Measurements from ENCODE around the gene LIMS2. TPM values are rescaled to one million over a fixed set of nuclear protein-coding genes. Genes with fewer than 3 reads are reported as not detected.

LIMS2 gene
- total and polyA plus RNA-seq, 2 donors (not counting 3 experiments of a cell fraction or from before 2014, with no cell fraction given) = 48.3 to 55.6 TPM

GRCh38 chr2:127615511-127616166 lies 59.7 kb downstream of the LIMS2 start:
- POLR2A ChIA-PET = no interaction called here
- Histone ChIP-seq H2AFZ (ENCODE audit: low read depth, low read length) (no peak overlapping the region), H3K9me1 (replicated peaks; ENCODE audit: control insufficient read depth, extremely low read depth, insufficient read depth, low read length) (no peaks in the 10 kb centered on the region), H3K4me1 (ENCODE audit: control insufficient read depth, extremely low read depth, insufficient read depth, low read length) (no peaks in the 10 kb centered on the region), H3K4me2 (ENCODE audit: insufficient read depth, low read length) (no peak overlapping the region), H3K36me3 (ENCODE audit: control insufficient read depth in 2 of 2, extremely low read depth in 1 of 2, insufficient read depth in 2 of 2, low read length in 2 of 2) (no peaks in the 10 kb centered on the region), H3K79me2 (ENCODE audit: control insufficient read depth, insufficient read depth, low read length) (no peaks in the 10 kb centered on the region), H3K9ac (replicated peaks; ENCODE audit: extremely low read depth, insufficient read depth, low read length) (no peak overlapping the region), H3K4me3 (replicated peaks in 1 of 3; ENCODE audit: insufficient read depth in 1 of 3, low read depth in 1 of 3, low read length in 3 of 3) (no peak overlapping the region), H4K20me1 (replicated peaks; ENCODE audit: control insufficient read depth, extremely low read depth, insufficient read depth, low read length) (no peaks in the 10 kb centered on the region), H3K27me3 (ENCODE audit: control insufficient read depth in 2 of 2, insufficient read depth in 2 of 2, low read length in 2 of 2) (peaks cover 5 to 9% of the 10 kb centered on the region in 2 experiments), H3K27ac (ENCODE audit: insufficient read depth, low read depth, low read length) (no peak overlapping the region), H3K9me3 (replicated peaks; ENCODE audit: control insufficient read depth, insufficient read depth, low read length) (no peaks in the 10 kb centered on the region)
- TF ChIP-seq POLR2A (IDR thresholded peaks at IDR 0.05; ENCODE audit: low read depth, low read length) (no peak), MAX (IDR thresholded peaks at IDR 0.05; ENCODE audit: insufficient read depth, insufficient read length) (no peak), JUN (IDR thresholded peaks at IDR 0.05; ENCODE audit: borderline replicate concordance, insufficient read depth, insufficient read length, low read depth) (no peak), EZH2 (IDR thresholded peaks at IDR 0.05; ENCODE audit: borderline replicate concordance, low read depth, low read length, severe bottlenecking) (no peak), FOS (IDR thresholded peaks at IDR 0.05; ENCODE audit: borderline replicate concordance, insufficient read depth, low read length) (no peak), GATA2 (IDR thresholded peaks at IDR 0.05; ENCODE audit: insufficient read depth, insufficient read length, low read depth, low read length) (no peak), CTCF (IDR thresholded peaks at IDR 0.05; ENCODE audit: extremely low read depth in 1 of 2, insufficient read depth in 1 of 2, low read depth in 1 of 2, low read length in 2 of 2) (no peak)
- CTCF ChIA-PET = interaction anchor here (1.2 to 2.4 kb wide), 3 partner anchors 12 to 32 kb away, joined by 3 to 8 read pairs (median 3); no protein-coding TSS in a partner anchor
- dilution Hi-C loops (cut with MboI; ENCODE audit: extremely low pct_ligation_motif_present, low sequenced_read_pairs) = no loop called here
- no peak for FAIRE-seq
- DNase-seq (ENCODE audit: low read depth, low spot score) = no peak
- BruUV-seq (replicated peaks) = no TSS peak
- intact Hi-C loops (cut with micrococcal nuclease) = no loop called here
